Retinal pigment epithelial cell (primary cell): ENCODE results near the gene TIMM44.

Source experiments
- DNase-seq: peaks from one replicate; pipeline ENCODE4 v3.0.0-alpha.2; 2010; ENCODE audit warnings: low read depth
- H3K4me3 ChIP-seq: 2 replicates; pipeline ENCODE4 v1.5.1; 2011; ENCODE audit warnings: mild to moderate bottlenecking, low read length, control low read depth, moderate library complexity
- CTCF ChIP-seq: conservative IDR thresholded peaks from 2 replicates; pipeline ENCODE4 v1.5.1; 2011; ENCODE audit warnings: low read depth, low read length, control low read depth, inconsistent platforms

Gene TIMM44

GRCh38 chr19:7947939-7948338 lies 4.5 kb upstream of the TIMM44 start:
- no peak for DNase-seq
- H3K4me3 ChIP-seq, result no peak overlapping the region
- no peak for TF ChIP-seq CTCF

DNA sequence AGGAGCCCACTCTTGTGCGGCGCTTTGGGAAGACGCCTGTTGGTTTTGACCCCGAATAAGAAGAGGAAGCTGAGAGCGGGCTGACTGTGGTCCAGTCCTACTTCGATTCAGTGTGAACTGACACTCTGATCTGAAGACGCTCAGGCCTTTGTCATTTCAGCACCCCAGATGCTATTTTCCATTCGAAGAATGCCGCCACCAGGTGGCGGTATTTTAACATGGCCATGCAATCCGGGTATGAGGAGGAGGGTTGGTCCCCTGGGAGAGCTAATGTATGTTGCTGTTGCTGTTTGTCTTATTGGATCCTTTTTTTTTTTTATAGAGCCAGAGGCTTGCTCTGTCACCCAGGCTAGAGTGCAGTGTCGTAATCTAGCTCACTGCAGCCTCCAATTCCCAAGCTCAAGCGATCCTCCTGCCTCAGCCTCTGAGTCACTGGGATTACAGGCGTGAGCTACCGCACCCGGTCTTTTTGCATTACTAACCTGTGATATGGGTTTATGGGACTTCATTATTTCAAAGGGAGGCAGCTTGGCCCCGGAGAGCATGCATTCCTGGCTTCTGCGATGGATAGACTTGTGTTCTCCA lies 803 bp upstream of the TIMM44 start:
- peak overlapping the region; percentile 95 for H3K4me3 ChIP-seq
- TF ChIP-seq CTCF, result peak; percentile 85
- peak; percentile 59 for DNase-seq

DNA sequence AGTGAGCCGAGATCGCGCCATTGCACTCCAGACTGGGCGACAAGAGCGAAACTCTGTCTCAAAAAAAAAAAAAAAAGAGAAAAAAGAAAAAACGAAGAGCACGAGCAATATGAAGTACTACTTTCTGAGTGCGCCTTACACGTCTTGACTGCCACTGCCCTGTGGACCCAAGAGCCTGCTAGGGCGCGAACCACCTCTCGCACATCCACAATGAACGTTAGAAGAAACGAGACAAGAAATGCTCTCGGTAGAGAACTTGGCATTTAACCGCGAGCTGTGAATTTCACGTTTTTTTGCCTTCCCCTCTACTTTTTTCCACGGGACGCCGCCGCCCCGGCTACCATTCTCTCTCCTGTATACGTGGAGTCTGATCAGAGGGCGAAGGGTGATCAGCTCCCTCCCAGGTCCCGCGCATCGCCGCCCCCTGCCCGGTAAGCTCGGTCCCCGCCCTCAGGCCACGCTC lies 454 bp downstream of the TIMM44 start:
- no peak for DNase-seq
- peak overlapping the region; percentile 95 for H3K4me3 ChIP-seq
- no peak for TF ChIP-seq CTCF

DNA sequence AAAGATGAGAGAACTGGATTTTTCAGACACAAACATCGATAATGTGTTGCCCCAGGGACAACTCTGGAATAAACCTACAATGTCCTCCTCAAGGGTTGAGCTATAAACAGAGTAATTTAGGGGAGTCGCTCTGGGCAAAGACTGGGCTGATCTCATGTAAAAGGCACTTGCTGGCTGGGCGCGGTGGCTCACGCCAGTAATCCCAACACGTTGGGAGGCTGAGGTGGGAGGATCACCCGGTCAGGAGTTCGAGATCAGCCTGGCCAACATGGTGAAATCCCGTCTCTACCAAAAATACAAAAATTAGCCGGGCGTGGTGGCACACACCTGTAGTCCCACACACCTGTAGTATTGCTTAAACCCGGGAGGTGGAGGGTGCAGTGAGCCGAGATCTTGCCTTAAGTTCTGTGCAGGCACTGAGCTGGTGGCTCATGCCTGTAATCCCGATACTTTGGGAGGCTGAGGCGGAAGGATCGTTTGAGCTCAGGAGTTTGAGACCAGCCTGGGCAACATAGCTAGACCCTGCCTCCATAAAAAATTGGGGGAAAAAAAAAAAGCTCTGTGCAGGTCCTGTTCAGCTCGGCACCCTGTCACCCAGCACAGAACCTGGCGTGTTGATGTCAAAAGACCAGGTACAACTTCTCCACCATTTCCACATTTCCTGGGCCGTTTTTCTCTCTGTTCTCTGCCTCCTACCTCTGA lies 1.4 kb downstream of the TIMM44 start:
- no peak for TF ChIP-seq CTCF
- peak overlapping the region; percentile 95 for H3K4me3 ChIP-seq
- DNase-seq, result no peak

GRCh38 chr19:7940841-7941240 lies 2.6 kb downstream of the TIMM44 start:
- DNase-seq, result no peak
- TF ChIP-seq CTCF, result no peak
- H3K4me3 ChIP-seq, result no peak overlapping the region

DNA sequence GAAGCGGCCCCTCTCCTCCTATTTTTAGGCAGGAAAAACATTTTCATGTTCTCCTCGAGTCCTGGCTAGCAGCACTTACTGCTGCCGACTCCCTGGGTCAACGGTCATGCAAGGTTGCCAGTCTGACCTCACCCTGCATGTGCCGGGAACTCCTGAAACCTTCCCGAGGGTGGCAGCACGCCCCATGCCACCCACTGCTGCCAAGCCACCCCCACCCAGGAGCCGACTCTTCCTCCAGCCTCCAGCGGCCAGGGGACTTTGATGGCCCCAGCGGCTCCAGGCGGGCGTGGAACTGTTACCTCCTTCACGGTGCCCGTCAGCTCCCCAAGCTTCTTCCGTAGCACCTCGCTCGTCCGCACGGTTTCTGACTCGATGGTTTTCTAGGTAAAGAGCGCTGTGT lies 8.7 kb downstream of the TIMM44 start:
- no peak for TF ChIP-seq CTCF
- no peak for DNase-seq
- no peak overlapping the region for H3K4me3 ChIP-seq
